A673 (cell line): Measurements from ENCODE around the gene BLVRB. TPM values are rescaled to one million over a fixed set of nuclear protein-coding genes. Genes with fewer than 3 reads are reported as not detected.

ENCODE experiments used
- BruUV-seq: library from RNA; stranded (reverse); fragments of 400-500 nt; replicated peaks from 2 replicates; lab custom pipeline; 2021; lab: Mats Ljungman, UMichigan
- CTCF ChIA-PET: fragments of 300-600 bp; sonication (Branson Sonifier 250); formaldehyde crosslinking; loops from one replicate; lab custom pipeline; 2022; ENCODE audit warnings: antibody characterized with exemption; lab: Charles Lee
- POLR2A ChIA-PET: fragments of 300-600 bp; sonication (Branson Sonifier 250); formaldehyde crosslinking; loops from one replicate; lab custom pipeline; 2022; ENCODE audit warnings: antibody characterized with exemption; ENCODE audit not compliant: low non-redundant PET; lab: Charles Lee
- DNase-seq: peaks from one replicate; pipeline ENCODE4 v3.0.0-alpha.2; 2015; ENCODE audit warnings: low spot score
- H3K27ac ChIP-seq: fragments of 200-600 bp; sonication (generic); 2 replicates; pipeline ENCODE4 v1.5.1; 2016; ENCODE audit warnings: mixed run types, low read depth, mild to moderate bottlenecking, mixed read lengths, antibody characterized with exemption, low read length; ENCODE audit not compliant: poor library complexity, severe bottlenecking
- H3K27me3 ChIP-seq: fragments of 200-600 bp; sonication (generic); replicated peaks from 2 replicates; pipeline ENCODE4 v1.6.1; 2017; ENCODE audit warnings: mixed run types, low read depth, mild to moderate bottlenecking, mixed read lengths, antibody characterized with exemption, low read length; ENCODE audit not compliant: insufficient read depth, poor library complexity
- H3K36me3 ChIP-seq: fragments of 200-600 bp; sonication (generic); 2 replicates; pipeline ENCODE4 v1.6.1; 2016; ENCODE audit warnings: mixed run types, mild to moderate bottlenecking, mixed read lengths, antibody characterized with exemption, low read length; ENCODE audit not compliant: insufficient read depth, poor library complexity, severe bottlenecking
- H3K4me1 ChIP-seq: fragments of 200-600 bp; sonication (generic); 2 replicates; pipeline ENCODE4 v1.6.1; 2017; ENCODE audit warnings: mixed run types, mild to moderate bottlenecking, mixed read lengths, antibody characterized with exemption, low read length; ENCODE audit not compliant: insufficient read depth, poor library complexity, severe bottlenecking
- H3K4me3 ChIP-seq: fragments of 200-600 bp; sonication (generic); 2 replicates; pipeline ENCODE4 v1.5.1; 2016; ENCODE audit warnings: low read depth, mixed run types, mild to moderate bottlenecking, mixed read lengths, low read length; ENCODE audit not compliant: poor library complexity, severe bottlenecking
- H3K9me3 ChIP-seq: fragments of 200-600 bp; sonication (generic); 2 replicates; pipeline ENCODE4 v1.6.1; 2016; ENCODE audit warnings: mixed run types, low read depth, mild to moderate bottlenecking, mixed read lengths, antibody characterized with exemption, low read length; ENCODE audit not compliant: poor library complexity, severe bottlenecking
- CTCF ChIP-seq: fragments of 300-800, 200-600 bp; sonication (generic); conservative IDR thresholded peaks from 2 replicates; pipeline ENCODE4 v1.5.1; 2017; ENCODE audit warnings: low read depth, mild to moderate bottlenecking, antibody characterized with exemption, low read length, moderate library complexity, mixed read lengths
- EZH2 ChIP-seq: fragments of 200-600 bp; sonication (generic); IDR thresholded peaks from 2 replicates; pipeline ENCODE4 v1.6.1; 2017; ENCODE audit warnings: borderline replicate concordance, low read depth, mild to moderate bottlenecking, mixed read lengths, antibody characterized with exemption, low read length; ENCODE audit not compliant: poor library complexity, severe bottlenecking
- intact Hi-C: fragments of 100-400 bp; cut with micrococcal nuclease; formaldehyde crosslinking; loops from one replicate; pipeline ENCODE4 v1.10.0; 2022; ENCODE audit not compliant: unreplicated experiment
- total RNA-seq: library from RNA; stranded (reverse); gene quantifications from 2 replicates; pipeline ENCODE4 v1.2.3, GENCODE V29; 2021

The BLVRB gene
- total RNA-seq, 1 experiment from 2014 or later, result 36.1 TPM

- CTCF ChIA-PET, result no interaction called here
- Histone ChIP-seq H3K4me1 (peaks cover 10% of the 10 kb centered on the region), H3K36me3 (no peaks in the 10 kb centered on the region), H3K27me3 (no peaks in the 10 kb centered on the region), H3K9me3 (no peaks in the 10 kb centered on the region), H3K27ac (no peak overlapping the region), H3K4me3 (no peak overlapping the region)
- TF ChIP-seq CTCF (no peak), EZH2 (no peak)
- POLR2A ChIA-PET, result no interaction called here
- no TSS peak for BruUV-seq
- intact Hi-C loops, result no loop called here
- DNase-seq, result no peak
Observed at GRCh38 chr19:40449506-40449905, 16.0 kb downstream of the BLVRB start.

- Histone ChIP-seq H3K36me3 (peaks cover 11% of the 10 kb centered on the region), H3K27me3 (no peaks in the 10 kb centered on the region), H3K27ac (no peak overlapping the region), H3K4me1 (peaks cover 22% of the 10 kb centered on the region), H3K4me3 (no peak overlapping the region), H3K9me3 (no peaks in the 10 kb centered on the region)
- ChIA-PET CTCF (no interaction called here), POLR2A (no interaction called here)
- TF ChIP-seq CTCF (no peak), EZH2 (no peak)
- intact Hi-C loops, result no loop called here
- BruUV-seq, result no TSS peak
- DNase-seq, result no peak
Observed at GRCh38 chr19:40446263-40446784, 19.2 kb downstream of the BLVRB start.

DNA sequence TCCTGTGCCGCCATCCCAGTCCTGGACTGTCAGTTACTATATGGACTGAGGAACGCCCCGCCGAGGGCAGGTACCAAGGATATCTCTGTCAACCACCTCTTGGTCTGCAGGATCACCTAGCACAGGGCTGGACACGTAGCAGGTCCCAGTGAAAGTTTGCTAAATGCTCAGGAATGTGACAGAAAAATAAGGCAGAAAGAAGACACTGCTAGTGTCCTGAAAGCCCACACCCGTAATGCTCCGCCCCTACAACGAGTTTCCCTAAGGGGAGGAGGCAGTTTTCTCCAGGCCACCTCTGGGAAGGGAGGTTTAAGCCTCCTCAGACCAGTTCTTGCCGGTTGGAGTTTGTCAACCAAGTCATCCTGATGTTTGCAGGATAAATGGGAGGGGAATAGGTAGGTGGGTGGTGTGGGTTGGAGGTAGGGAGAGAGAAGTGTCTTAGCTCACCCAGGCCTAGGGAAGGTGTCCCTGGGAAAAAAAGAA lies 19.7 kb downstream of the BLVRB start:
- ChIA-PET POLR2A (no interaction called here), CTCF (no interaction called here)
- TF ChIP-seq EZH2 (no peak), CTCF (no peak)
- BruUV-seq, result no TSS peak
- Histone ChIP-seq H3K4me1 (peaks cover 22% of the 10 kb centered on the region), H3K36me3 (peaks cover 16% of the 10 kb centered on the region), H3K9me3 (no peaks in the 10 kb centered on the region), H3K4me3 (no peak overlapping the region), H3K27me3 (no peaks in the 10 kb centered on the region), H3K27ac (peak overlapping the region; percentile 96)
- peak; percentile 30 for DNase-seq
- intact Hi-C loops, result no loop called here
